Keratinocyte (primary cell): ENCODE data around the gene CDK17. TPM values are rescaled to one million over a fixed set of nuclear protein-coding genes. Genes with fewer than 3 reads are reported as not detected.

Source experiments
- DNase-seq: peaks from one replicate; pipeline ENCODE4 v3.0.0-alpha.2; 2011; ENCODE audit warnings: low read depth, missing footprints, low spot score
- FAIRE-seq: peaks from 2 replicates; lab custom pipeline; 2011; peaks lifted over from hg19 to GRCh38; lab: Jason Lieb, UNC
- H2AFZ ChIP-seq: 2 replicates; pipeline ENCODE4 v1.6.0; 2012; ENCODE audit warnings: low read length, control low read depth, inconsistent platforms; ENCODE audit not compliant: control insufficient read depth
- H3K27ac ChIP-seq: 2 replicates; pipeline ENCODE4 v1.5.1; 2011; ENCODE audit warnings: low read length; ENCODE audit not compliant: control insufficient read depth, insufficient read depth
- H3K27me3 ChIP-seq: 3 replicates; pipeline ENCODE4 v1.6.0; 2011; ENCODE audit warnings: low read length; ENCODE audit not compliant: control insufficient read depth, insufficient read depth; ENCODE audit errors: extremely low read depth
- H3K36me3 ChIP-seq, 2 experiments: 2 replicates in 1 of 2; 3 replicates in 1 of 2; pipeline ENCODE4 v1.5.1; 2011; ENCODE audit warnings: low read length in 2 of 2, mild to moderate bottlenecking in 1 of 2; ENCODE audit not compliant: control insufficient read depth in 2 of 2, insufficient read depth in 2 of 2; ENCODE audit errors: extremely low read depth in 1 of 2
- H3K4me1 ChIP-seq: 3 replicates; pipeline ENCODE4 v1.5.1; 2011; ENCODE audit warnings: low read length; ENCODE audit not compliant: control insufficient read depth, insufficient read depth; ENCODE audit errors: extremely low read depth
- H3K4me2 ChIP-seq: 3 replicates; pipeline ENCODE4 v1.6.0; 2011; ENCODE audit warnings: low read depth, low read length; ENCODE audit not compliant: control insufficient read depth, insufficient read depth; ENCODE audit errors: extremely low read depth
- H3K4me3 ChIP-seq, 3 experiments: fragments of 200-600 bp in 1 of 3; sonication (generic) in 1 of 3; 2 replicates in 2 of 3; 3 replicates in 1 of 3; pipeline ENCODE4 v1.5.1; 2011 to 2016; ENCODE audit warnings: low read length in 3 of 3, mild to moderate bottlenecking in 3 of 3, control low read depth in 2 of 3, inconsistent platforms in 1 of 3, low read depth in 1 of 3, mixed read lengths in 1 of 3, mixed run types in 1 of 3, moderate library complexity in 1 of 3; ENCODE audit not compliant: control insufficient read depth in 2 of 3, insufficient read depth in 2 of 3; ENCODE audit errors: extremely low read depth in 1 of 3
- H3K79me2 ChIP-seq: 2 replicates; pipeline ENCODE4 v1.6.0; 2012; ENCODE audit warnings: low read length; ENCODE audit not compliant: control insufficient read depth, insufficient read depth
- H3K9ac ChIP-seq: 3 replicates; pipeline ENCODE4 v1.6.0; 2011; ENCODE audit warnings: low read length; ENCODE audit not compliant: control insufficient read depth, insufficient read depth; ENCODE audit errors: extremely low read depth
- H3K9me1 ChIP-seq: 3 replicates; pipeline ENCODE4 v1.6.0; 2011; ENCODE audit warnings: low read length; ENCODE audit not compliant: control insufficient read depth, insufficient read depth; ENCODE audit errors: extremely low read depth
- H3K9me3 ChIP-seq: 2 replicates; pipeline ENCODE4 v1.5.1; 2012; ENCODE audit warnings: low read depth, low read length; ENCODE audit not compliant: control insufficient read depth
- H4K20me1 ChIP-seq: 3 replicates; pipeline ENCODE4 v1.6.0; 2011; ENCODE audit warnings: low read length; ENCODE audit not compliant: control insufficient read depth, insufficient read depth; ENCODE audit errors: extremely low read depth
- CTCF ChIP-seq, 3 experiments: IDR thresholded peaks in 1 of 3; conservative IDR thresholded peaks in 1 of 3; optimal IDR thresholded peaks in 1 of 3; 2 replicates in 2 of 3; 3 replicates in 1 of 3; pipeline versions ENCODE3 to v1.5.1; 2011; ENCODE audit warnings: low read length in 3 of 3, mild to moderate bottlenecking in 3 of 3, moderate library complexity in 2 of 3, control low read depth in 1 of 3, inconsistent platforms in 1 of 3; ENCODE audit not compliant: insufficient read depth in 2 of 3; ENCODE audit errors: extremely low read depth in 1 of 3
- EZH2 ChIP-seq: IDR thresholded peaks from one replicate; pipeline ENCODE4 v1.6.1; 2012; ENCODE audit warnings: inconsistent platforms, mild to moderate bottlenecking, low read length, moderate library complexity
- dilution Hi-C: fragments of 300-500 bp; cut with MboI; formaldehyde crosslinking; loops from one replicate; pipeline ENCODE4 v1.7.0; 2020; ENCODE audit warnings: low sequenced_read_pairs; ENCODE audit not compliant: extremely low pct_ligation_motif_present
- polyA plus RNA-seq, 5 experiments: library from polyadenylated mRNA; depleted of rRNA in 3 of 5; stranded (reverse) in 3 of 5; stranded (forward) in 1 of 5; unstranded in 1 of 5; fragments of >200 nt; gene quantifications; 1 replicate in 1 of 5; 2 replicates in 3 of 5; 3 replicates in 1 of 5; pipeline versions ENCODE4 v1.2.1 to v1.2.3, GENCODE V29; 2011 to 2012; ENCODE audit warnings: missing spikeins in 2 of 5, low read depth in 1 of 5, low replicate concordance in 1 of 5

Gene CDK17
- polyA plus RNA-seq, 1 donor (not counting 4 experiments of a cell fraction or from before 2014, with no cell fraction given): 33.0 TPM

DNA sequence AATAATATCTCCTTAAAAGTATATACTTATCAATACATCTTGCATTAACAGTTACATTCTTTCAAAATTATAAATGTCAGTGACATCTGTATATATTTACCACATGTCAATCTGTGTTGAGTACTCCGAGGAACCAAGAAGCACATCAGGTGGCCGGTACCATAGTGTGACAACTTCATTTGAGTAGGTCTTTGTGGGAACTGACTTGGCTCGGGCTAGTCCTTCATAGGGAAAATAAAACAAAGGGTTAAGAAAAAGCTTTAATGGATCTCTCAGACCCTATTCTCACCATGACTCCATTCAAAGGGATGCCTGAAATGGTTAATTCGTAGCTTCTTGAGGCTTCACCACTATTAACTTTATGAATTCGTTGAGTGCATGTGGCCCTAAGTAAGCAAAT is 111.2 kb downstream of the CDK17 start:
- Histone ChIP-seq H3K4me2 (no peak overlapping the region), H3K4me3 (no peak overlapping the region), H3K36me3 (peaks cover 18 to 45% of the 10 kb centered on the region in 2 experiments), H3K4me1 (no peaks in the 10 kb centered on the region), H4K20me1 (no peaks in the 10 kb centered on the region), H2AFZ (no peak overlapping the region), H3K9me3 (no peaks in the 10 kb centered on the region), H3K27me3 (no peaks in the 10 kb centered on the region), H3K9me1 (no peaks in the 10 kb centered on the region), H3K9ac (no peak overlapping the region), H3K79me2 (no peaks in the 10 kb centered on the region), H3K27ac (no peak overlapping the region)
- no peak for DNase-seq
- FAIRE-seq: no peak
- no peak for TF ChIP-seq CTCF (optimal IDR thresholded peaks at IDR 0.05 in 1 of 3, IDR thresholded peaks at IDR 0.05 in 1 of 3, conservative IDR thresholded peaks at IDR 0.05 in 1 of 3; ENCODE audit: extremely low read depth in 1 of 3, insufficient read depth in 2 of 3, low read length in 3 of 3)
- no peak for TF ChIP-seq EZH2
- dilution Hi-C loops: no loop called here

GRCh38 chr12:96285158-96285557 is 115.1 kb downstream of the CDK17 start:
- Histone ChIP-seq H3K9me3 (no peaks in the 10 kb centered on the region), H4K20me1 (no peaks in the 10 kb centered on the region), H3K4me3 (no peak overlapping the region), H3K4me2 (no peak overlapping the region), H3K9ac (no peak overlapping the region), H3K36me3 (peaks cover 17 to 48% of the 10 kb centered on the region in 2 experiments), H3K79me2 (no peaks in the 10 kb centered on the region), H2AFZ (no peak overlapping the region), H3K27me3 (no peaks in the 10 kb centered on the region), H3K4me1 (no peaks in the 10 kb centered on the region), H3K27ac (no peak overlapping the region), H3K9me1 (no peaks in the 10 kb centered on the region)
- dilution Hi-C loops: no loop called here
- DNase-seq (no peak), FAIRE-seq (no peak)
- TF ChIP-seq EZH2 (no peak), CTCF (optimal IDR thresholded peaks at IDR 0.05 in 1 of 3, IDR thresholded peaks at IDR 0.05 in 1 of 3, conservative IDR thresholded peaks at IDR 0.05 in 1 of 3; ENCODE audit: extremely low read depth in 1 of 3, insufficient read depth in 2 of 3, low read length in 3 of 3) (no peak)
